ENCODE data around the gene FAM3C.

GRCh38 chr7:121369462-121369861 is 26.6 kb downstream of the FAM3C start:
- TF ChIP-seq, protein P1, sequence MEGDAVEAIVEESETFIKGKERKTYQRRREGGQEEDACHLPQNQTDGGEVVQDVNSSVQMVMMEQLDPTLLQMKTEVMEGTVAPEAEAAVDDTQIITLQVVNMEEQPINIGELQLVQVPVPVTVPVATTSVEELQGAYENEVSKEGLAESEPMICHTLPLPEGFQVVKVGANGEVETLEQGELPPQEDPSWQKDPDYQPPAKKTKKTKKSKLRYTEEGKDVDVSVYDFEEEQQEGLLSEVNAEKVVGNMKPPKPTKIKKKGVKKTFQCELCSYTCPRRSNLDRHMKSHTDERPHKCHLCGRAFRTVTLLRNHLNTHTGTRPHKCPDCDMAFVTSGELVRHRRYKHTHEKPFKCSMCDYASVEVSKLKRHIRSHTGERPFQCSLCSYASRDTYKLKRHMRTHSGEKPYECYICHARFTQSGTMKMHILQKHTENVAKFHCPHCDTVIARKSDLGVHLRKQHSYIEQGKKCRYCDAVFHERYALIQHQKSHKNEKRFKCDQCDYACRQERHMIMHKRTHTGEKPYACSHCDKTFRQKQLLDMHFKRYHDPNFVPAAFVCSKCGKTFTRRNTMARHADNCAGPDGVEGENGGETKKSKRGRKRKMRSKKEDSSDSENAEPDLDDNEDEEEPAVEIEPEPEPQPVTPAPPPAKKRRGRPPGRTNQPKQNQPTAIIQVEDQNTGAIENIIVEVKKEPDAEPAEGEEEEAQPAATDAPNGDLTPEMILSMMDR (IDR thresholded peaks at IDR 0.05; ENCODE audit: low read depth, low read length, missing input control) = no peak
- TF ChIP-seq, protein P2, sequence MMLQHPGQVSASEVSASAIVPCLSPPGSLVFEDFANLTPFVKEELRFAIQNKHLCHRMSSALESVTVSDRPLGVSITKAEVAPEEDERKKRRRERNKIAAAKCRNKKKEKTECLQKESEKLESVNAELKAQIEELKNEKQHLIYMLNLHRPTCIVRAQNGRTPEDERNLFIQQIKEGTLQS (IDR thresholded peaks at IDR 0.05) = no peak
- TF ChIP-seq GABPA (IDR thresholded peaks at IDR 0.05 in 1 of 2, conservative IDR thresholded peaks at IDR 0.05 in 1 of 2) (no peak), SP1 (IDR thresholded peaks at IDR 0.05) (no peak), TAF1 (conservative IDR thresholded peaks at IDR 0.05) (no peak), REST (IDR thresholded peaks at IDR 0.05) (no peak), EGR1 (IDR thresholded peaks at IDR 0.05; ENCODE audit: low read depth in 2 of 2) (no peak), RAD21 (IDR thresholded peaks at IDR 0.05) (no peak), FOXA2 (IDR thresholded peaks at IDR 0.05) (no peak), HNF4A (conservative IDR thresholded peaks at IDR 0.05) (no peak), YY1 (IDR thresholded peaks at IDR 0.05) (no peak), HNF4G (IDR thresholded peaks at IDR 0.05) (no peak)
- TF ChIP-seq, protein P3, sequence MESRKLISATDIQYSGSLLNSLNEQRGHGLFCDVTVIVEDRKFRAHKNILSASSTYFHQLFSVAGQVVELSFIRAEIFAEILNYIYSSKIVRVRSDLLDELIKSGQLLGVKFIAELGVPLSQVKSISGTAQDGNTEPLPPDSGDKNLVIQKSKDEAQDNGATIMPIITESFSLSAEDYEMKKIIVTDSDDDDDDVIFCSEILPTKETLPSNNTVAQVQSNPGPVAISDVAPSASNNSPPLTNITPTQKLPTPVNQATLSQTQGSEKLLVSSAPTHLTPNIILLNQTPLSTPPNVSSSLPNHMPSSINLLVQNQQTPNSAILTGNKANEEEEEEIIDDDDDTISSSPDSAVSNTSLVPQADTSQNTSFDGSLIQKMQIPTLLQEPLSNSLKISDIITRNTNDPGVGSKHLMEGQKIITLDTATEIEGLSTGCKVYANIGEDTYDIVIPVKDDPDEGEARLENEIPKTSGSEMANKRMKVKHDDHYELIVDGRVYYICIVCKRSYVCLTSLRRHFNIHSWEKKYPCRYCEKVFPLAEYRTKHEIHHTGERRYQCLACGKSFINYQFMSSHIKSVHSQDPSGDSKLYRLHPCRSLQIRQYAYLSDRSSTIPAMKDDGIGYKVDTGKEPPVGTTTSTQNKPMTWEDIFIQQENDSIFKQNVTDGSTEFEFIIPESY (IDR thresholded peaks at IDR 0.05) = no peak
- TF ChIP-seq, protein P4, sequence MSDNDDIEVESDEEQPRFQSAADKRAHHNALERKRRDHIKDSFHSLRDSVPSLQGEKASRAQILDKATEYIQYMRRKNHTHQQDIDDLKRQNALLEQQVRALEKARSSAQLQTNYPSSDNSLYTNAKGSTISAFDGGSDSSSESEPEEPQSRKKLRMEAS (IDR thresholded peaks at IDR 0.05) = no peak
